Measurements from ENCODE around the gene IRAK1.

IRAK1 gene

DNA sequence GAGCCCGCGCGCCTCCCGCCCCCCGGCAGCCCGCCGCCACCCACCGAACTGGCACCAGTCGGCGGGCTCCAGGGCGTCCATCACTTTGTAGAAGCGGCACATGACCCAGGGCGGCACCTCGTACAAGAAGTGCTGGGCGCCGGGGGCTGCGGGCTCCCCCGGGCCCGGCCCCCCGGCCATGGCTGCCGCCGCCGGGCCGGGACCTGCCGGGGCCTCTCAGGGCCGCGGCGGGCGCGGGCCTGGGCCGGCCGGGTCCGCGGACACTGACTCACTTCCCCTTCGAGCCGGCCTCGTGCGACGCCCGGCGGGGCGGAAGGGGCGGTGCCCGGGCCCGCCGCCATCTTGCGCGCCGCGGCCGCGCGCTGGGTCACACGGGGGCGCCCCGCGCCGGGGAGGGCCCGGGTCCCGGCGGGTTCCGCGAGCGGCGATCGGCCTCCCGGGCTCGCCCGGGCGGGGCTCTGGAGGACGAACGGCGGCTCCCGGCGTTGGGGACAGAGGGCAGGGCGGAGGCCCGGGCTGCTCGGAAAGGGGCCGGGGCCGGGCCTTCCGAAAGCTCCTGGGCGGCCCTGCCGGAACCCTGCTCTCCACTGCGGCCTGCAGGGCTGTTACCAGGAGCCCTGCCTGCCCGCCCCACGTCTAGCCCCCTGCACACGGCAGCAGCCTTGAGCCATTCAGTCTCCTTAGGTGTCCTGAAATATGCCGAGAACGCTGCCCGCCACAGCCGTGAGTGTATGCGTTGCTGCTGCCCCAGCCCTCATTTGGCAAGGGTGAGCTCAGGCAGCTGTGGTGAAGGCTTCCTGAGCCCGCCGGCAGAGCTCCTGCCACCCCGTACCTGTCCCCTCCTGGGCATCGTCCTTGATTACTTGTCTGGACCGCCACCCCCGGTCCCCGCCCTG lies at the start of gene IRAK1:
TSS of gene IRAK1 (minus strand) at position 270 of the 896 bp plus-strand sequence. CDS start at position 180, 90 bp downstream.
- DNase-seq (ENCODE audit: low read depth): peak; percentile 44

DNA sequence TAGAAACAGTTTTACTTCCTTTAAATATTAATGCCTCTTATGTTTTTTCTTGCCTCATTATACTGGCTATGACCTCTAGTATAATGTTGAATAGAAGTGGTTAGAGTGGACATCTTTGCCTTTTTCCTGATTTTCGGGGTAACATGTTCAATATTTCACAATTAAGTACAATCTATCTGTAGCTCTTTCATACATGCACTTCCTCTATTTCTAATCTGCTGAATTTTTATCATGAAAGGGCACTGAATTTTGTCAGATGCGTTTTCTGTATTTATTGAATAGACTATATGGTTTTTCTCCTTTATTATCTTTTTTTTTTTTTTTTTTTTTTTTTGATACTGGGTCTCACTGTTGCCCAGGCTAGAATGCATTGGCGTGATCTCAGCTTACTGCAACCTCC lies 48.9 kb upstream of the IRAK1 start:
- no peak for DNase-seq (ENCODE audit: low read depth)

DNA sequence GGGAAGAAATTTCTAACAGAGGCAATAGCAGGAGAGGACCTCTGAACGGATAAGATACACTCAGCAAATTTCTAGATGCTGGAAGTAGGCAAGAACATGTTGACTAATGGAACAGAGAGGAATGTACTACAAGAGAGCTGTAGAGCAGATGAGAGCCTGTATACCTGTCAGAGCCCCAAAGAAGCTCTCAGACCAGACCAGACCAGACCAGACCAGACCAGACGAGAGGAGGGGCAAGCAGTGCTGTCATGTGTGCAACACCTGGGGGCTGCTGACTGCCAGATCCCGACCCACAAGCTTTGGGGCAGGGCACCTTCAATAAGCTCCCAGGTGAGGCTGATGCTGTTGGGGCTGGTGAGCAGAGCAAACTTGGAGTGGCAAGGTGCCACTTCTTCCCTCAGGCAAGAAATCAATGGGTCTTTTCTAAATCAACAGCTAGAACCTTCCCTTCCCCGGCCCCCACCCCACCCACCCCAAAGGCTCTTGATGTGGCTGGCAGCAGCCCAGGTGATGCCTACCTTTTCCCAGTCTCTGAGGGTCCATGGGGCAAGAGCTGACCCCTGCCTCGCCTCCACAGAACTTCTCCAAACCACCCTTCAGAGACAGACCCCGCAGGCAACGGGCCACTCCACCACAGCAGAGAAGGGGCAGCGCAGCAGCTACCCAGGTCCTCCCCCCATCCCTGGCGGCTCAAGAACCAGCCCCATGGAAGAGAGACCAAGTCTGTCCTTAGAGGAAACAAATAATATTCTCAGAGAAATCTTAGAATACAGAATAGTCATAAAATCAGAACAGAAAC lies 45.1 kb upstream of the IRAK1 start:
- DNase-seq (ENCODE audit: low read depth): no peak

DNA sequence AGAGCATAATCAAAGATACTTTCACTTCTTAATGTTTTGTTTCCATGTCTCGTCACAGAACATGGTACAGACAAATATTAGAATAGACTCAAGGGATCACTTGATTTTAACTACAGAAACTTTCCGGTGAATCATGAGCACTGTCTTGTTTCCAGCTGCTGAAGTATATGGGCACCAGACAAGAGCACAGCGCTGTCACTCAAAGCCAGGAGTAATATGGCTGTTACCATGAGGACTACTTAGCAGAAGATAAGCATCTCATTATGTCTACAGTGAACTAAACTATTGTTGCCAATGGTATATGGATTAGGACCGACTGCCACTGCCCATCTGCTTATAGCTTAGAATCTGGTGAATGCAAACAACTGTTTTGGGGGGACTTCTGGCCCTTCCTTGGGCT lies 43.5 kb upstream of the IRAK1 start:
- DNase-seq (ENCODE audit: low read depth): no peak

DNA sequence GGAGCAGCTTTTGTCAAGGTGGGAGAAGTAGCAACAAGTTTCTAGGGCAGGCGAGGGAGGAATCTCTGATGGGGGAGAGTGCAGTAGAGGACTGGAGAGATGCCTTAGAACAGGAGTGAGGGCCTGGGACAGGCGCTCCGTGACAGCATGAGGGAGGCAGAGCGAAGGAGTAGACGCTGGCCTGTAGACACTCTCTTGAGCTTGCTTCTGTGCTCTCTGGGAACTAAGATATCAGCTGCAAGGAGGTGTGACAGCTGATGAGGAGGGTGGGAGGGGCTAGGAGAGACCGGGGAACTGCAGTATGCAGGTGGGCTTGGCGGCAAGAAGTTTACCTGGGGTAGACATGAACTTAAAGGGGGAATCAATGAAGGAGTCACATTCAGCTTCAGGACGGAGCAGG lies 42.1 kb upstream of the IRAK1 start:
- no peak for DNase-seq (ENCODE audit: low read depth)

DNA sequence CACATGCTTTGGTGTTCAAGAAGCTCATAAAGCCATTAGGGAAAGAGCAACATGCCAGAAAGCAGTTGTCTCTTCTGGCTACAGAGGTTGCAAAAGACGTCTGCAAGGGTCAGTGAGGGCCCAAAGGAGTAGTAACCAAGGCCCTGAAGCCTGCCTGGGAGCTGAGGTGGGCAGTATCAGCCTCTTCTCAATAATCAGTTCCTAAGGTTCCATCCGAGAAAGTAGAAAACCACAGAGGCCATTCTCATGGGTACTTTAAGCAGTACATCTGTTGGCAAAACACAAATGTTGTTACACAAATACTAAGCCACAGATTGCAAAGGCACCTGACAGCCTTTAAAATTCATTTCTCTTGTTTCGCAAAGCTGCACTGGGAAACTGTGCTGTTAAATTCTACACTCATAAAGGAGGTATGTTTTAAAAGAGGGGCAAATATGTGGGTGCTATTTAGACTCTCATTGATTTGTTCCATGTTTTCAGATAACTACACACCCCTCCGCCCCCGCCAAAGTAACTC lies 40.1 kb upstream of the IRAK1 start:
- DNase-seq (ENCODE audit: low read depth): no peak

DNA sequence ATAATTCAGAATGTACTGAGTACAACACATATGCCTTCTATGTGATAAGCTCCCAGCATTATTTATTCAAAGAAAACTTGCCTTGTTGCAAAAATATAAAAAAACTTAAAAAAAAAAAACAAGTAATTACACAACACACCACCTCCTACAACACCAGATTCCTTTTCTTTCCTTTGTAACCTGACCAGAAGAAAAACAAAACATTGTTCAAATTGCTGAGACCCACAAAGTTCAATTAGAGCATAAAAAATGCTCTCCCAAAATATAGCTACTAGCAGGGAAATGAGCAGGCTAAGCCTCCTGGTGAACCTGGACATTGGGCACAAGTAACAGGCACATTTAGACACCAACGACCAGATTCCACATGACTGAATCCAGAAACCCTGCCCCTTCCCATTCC lies 39.5 kb upstream of the IRAK1 start:
- DNase-seq (ENCODE audit: low read depth): no peak

DNA sequence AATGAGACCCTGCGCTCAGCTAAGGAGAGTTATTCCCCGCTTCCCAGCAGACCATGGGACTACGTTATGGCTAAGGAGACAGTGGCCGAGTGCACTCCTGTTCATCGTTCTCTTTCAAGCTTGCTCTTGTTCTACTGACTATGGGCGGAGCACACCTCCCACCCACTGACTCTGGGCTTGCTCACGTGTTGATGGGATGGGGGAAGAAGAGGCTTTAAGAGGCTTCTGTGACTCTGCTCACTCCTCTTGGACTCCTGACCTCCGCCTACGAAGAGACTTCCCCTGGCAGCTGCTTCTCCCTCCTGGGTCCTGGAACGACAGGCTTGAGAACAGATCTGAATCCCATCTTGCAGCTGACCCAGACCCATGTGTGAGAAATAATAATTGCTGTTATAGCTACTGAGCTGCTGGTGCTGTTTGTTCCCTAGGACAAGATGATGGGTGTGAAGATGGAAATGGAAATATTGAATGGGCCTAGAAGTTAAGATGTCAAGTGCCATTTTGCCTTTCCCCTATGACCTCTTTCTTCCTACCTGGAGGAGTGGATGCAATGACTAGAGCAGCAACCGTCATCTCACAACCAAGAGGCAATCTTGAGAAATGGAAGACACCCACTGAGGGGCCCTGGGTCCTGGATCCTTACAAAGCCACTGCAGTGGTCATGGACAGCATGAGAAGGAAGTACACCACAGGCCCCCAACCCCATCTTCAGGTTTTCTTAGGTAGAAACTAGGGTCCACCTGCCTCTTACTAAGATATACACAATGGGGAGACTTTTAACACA lies 38.7 kb upstream of the IRAK1 start:
- DNase-seq (ENCODE audit: low read depth): no peak

DNA sequence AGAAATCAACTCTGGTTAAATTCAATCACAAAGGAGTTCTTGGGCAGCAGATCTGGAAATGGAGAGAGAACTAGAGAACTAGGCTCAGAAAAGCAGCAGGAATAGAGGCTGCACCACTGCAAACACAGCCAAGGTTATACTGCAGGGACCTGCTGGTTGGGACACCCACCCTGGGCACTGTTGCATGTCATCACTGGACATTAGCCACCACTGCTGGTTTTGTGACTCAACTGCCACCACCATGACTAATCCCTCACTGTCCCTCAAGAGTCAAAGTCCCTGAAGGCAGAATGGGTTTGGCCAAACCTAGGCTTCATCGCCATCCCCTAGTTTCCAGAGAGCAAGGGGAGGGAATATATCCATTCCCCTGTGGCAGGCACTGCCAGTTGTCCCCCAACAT lies 38.1 kb upstream of the IRAK1 start:
- DNase-seq (ENCODE audit: low read depth): no peak

DNA sequence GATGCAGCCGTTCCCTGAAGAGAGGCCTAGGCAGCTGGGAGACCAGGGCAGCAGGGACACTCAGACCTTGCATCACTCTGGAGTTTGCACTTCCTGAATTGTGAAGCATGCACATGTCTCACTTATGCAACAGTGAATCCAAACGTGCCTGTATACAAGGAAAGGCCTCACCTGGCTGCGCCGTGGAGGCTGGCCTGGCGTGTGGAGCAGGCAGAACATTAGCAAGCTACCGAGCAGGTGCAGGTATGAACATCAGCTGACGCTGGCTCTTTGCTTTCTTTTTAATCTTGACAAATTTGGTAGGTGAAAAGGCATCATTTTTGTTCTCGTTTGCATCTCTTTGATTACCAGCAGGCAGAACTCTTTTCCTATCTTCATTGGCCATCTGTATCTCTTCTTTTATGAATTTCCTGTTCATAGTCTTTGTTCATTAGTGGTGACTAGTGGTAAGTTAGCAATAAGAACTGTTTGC lies 37.1 kb upstream of the IRAK1 start:
- DNase-seq (ENCODE audit: low read depth): no peak

DNA sequence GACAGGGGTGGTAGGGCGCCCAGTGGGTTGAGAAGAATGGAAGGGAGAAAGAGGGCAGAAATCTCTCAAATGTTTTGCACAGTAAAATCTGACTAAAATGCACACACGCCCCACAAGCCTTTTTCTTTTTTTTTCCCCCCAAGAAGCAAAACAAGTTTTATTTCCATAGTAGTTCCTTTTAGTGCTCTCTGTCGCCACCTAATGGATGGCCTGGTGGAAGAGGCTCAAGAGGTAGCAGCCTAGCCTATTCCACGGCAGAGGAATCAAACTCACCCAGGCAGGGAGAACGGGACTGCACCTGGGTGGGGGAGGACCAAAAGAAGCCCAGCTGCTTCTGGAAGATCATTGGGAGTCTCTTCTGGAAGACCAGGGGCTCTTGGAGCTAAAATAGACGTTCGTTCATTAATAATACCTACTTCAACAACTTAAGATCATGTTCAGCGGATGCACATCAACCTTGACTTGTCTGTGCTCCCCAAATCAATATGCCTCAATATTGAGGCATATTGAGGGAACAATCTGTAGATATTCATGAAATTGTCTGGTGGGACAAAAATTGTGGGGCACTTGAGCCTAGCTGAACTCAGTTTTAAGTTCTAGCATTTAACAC lies 31.6 kb upstream of the IRAK1 start:
- DNase-seq (ENCODE audit: low read depth): peak; percentile 48

DNA sequence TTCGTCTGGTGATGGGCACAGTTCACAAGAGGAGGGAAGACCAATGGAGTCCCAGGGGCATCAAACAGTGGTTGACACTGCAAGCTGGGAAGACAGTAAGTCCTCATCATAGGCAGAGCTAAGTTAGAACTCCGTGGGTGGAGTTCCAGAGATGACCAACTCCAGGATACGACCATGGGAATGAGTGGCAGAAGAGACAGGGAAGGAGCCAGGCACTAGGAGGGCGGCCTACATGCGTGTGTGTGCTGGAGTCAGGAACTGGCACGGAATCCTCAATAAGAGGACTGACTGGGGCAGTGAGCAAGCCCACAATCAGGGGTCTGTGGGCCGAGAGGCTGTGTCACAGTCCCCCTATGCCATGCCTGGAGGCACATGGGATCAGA lies 30.4 kb upstream of the IRAK1 start:
- DNase-seq (ENCODE audit: low read depth): no peak

DNA sequence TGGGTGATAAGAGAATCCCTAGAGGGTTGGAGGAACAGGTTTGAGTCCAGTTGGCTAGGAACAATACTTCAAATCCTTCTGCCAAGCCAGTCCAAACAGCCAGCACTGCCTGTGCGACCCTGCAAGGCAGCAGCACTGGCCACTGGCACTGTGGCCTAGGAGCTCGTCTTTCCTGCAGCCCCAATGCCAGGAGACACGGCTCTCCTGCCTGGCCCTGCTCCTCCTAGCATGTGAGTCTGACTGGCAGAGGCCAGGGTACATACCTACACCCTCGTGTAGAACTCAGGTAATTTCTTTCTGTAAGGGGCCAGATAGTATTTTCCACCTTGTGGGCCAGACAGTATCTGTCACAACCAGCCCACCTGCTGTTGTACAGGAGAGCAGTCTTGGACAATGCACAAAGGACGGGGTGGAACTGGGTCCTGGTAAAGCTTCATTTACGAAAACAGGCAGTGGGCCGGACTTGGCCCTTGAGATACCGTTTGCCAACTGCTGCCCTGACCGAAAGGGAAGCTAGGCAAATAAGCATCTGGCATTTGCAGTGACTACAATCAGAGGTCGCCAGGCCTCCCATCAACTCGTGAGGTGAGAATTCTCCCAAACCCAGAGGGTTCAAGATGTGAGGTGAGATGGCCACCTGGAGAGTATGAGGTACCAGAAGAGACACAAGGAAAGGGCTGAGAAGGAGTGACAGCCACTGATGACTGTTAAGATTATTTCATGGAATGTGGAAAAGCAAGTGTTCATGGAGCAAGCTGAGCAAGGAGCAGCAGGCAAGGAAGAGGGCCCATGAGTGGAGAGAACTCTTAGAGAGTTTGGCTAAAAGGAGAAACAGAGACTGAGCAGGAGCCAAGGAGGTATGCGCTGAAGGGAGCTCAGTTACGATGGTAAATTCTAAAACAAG lies 29.8 kb upstream of the IRAK1 start:
- DNase-seq (ENCODE audit: low read depth): no peak

DNA sequence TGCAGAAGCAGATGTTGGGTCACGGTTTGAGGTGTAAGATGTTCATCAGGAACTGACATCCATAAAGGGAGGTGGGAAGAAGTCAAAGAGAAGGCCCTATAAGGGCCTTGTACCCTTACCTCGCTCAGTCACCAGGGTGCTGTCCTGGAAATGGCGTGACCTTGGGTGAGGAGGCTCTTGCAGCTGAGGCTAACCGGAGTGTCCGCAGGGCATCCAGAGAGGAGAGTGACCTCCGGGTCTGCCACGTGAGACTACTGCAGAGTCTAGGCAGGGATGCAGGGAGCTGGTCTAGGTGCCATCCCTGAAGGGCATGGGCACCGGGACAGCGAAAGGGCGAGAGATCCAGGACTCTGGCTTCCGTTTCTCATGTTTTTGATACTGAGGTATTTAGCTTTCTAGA lies 28.7 kb upstream of the IRAK1 start:
- DNase-seq (ENCODE audit: low read depth): no peak

DNA sequence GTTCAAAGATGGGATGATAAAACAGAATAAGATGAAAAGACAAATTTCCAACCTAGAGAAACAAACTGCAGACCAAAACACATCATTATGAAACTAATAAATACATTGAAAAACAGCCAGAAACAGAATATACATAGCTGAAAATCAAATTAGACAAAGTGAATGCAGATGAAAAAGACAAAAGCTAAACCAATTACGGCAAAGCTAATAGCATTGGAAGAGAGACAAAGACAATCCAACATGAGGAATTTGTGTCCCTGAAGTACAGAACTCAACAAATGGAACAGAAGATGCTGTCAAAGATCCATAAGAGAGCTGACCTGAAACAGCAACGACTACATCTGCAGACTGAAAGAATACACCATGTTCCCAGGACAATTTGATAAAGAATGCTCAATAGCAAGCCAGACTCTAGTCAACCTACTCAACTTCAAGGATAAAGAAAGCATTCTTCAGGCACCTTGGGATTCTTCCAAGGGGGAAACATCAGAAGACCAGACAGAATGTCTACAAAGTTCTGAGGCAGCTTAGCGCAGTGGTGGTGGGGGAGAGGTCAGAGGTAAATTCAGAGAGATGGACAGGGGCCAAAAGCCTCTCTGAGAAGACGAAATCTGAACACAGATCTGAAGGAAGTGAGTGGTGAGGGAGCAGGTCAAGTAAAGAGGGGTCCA lies 27.4 kb upstream of the IRAK1 start:
- DNase-seq (ENCODE audit: low read depth): no peak

DNA sequence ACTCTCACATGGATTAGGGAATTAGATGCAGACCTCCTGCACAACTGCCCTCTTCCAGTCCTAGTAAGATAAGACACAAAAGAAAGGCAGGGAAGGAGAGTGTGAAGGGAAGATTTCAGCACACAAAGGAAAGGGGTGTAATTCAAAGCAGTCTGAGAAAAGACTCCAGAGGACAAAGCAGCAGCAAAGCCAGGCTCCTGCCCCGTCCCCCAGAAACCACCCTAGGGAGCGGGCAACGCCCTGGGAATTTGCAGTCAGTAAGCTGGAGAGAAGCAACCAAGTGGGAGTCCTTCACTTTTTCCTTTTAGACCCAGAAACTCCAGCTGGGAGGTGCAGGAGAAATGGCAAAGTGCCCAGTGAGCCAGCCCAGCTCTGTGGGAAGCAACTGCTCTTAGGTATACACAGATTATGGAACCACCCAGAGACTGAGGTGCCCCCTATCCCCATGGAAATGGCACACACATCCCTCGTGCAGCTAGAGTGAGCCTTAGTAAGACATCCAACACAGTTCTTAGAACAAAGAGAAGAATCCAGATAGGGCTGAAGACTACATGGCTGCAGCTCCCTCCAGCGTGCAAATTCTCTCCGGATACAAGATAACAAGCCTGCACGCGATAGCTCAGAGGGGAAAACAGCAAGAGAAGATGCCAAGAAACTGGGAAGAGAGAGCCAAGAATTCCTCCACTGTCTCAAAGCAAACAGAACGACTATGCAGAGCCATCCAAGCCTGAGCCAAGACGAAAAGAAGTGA lies 26.5 kb upstream of the IRAK1 start:
- DNase-seq (ENCODE audit: low read depth): no peak

DNA sequence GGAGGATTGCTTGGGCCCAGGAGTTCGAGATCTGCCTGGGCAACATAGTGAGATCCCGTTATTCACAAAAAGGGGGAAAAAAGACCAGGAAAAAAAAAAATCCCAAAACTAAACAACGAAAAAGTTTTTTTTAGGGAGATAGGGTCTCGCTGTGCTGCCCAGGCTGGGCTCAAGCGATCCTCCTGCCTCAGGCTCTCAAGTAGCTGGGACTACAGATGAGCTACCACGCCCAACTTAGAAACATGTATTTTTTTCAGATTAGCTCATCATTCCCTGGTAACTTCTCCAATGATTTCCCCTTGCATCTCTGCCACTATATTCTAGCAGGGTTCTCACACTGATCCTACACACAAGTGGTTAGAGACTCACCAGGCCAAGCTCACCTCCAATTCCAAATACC lies 24.4 kb upstream of the IRAK1 start:
- no peak for DNase-seq (ENCODE audit: low read depth)

DNA sequence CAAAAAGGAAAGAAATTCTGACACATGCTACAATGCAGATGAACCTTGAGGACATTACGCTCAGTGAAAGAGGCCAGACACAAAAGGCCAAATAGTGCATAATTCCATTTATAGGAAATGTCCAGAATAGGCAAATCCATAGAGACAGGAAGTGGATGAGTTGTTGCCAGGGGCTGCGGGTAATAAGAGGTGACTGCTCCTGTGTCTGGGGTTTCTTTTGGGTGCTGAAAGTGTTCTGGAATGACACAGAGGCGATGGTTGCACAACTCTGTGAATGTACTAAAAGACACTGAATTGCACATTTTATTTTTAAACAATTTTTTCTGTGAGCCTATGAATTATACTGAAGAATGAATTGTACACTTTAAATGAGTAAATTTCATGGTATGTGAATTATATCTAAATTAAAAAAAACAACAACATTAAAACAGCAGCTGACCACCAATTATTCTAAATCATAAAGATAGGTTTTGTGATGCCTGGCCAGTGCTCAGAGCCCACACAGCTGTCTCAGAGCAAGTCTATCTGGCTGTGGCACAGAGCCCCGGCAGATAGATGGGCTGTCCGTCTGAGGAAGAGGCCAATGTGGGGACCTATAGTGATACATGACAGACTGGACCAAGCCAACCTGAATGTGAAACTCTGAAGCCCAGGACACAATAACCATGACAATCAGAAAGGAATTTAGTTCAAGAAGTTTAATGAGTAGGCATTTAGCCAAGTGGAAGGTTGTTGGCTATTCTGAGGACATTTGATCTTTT lies 23.5 kb upstream of the IRAK1 start:
- DNase-seq (ENCODE audit: low read depth): no peak

DNA sequence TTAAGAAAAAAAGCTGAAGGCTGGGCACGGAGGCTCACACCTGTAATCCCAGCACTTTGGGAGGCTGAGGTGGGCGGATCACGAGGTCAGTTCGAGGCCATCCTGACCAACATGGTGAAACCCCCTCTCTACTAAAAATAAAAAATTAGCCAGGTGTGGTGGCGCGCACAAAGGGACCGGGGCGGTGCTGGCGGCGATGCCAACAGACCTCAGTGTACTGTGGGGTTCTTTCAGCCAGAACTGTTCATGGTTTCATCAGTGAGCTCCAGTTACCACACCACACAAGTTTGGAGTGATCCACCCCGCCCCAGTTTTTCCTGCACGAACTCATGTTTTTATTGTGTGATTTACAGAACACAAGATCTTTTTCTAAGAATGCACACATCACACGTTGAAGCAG lies 21.2 kb upstream of the IRAK1 start:
- no peak for DNase-seq (ENCODE audit: low read depth)

Measured in activated T-helper 9 cell treated with anti-CD3 and anti-CD28 coated beads, Interleukin-2, amount 50 U/mL, for 16 hours (primary cell).